ENCODE data around the gene AKR1E2.

The AKR1E2 gene

GRCh38 chr10:4790045-4790444 lies 36.0 kb upstream of the AKR1E2 start:
- FAIRE-seq (no peak), DNase-seq (ENCODE audit: insufficient read length, low spot score) (no peak)
- TF ChIP-seq POLR2AphosphoS5 (IDR thresholded peaks at IDR 0.05; ENCODE audit: low read depth, low read length) = no peak
- TF ChIP-seq SPI1 (IDR thresholded peaks at IDR 0.05; ENCODE audit: low read depth, low read length) = no peak
- no peak for TF ChIP-seq POLR2A (IDR thresholded peaks at IDR 0.05; ENCODE audit: low read depth, low read length)
- TF ChIP-seq POU2F2 (IDR thresholded peaks at IDR 0.05; ENCODE audit: low read depth, low read length) = no peak
- TF ChIP-seq TAF1 (IDR thresholded peaks at IDR 0.05; ENCODE audit: low read depth, low read length) = no peak
- no peak for TF ChIP-seq PAX5 (IDR thresholded peaks at IDR 0.05; ENCODE audit: insufficient read depth, low read length, severe bottlenecking)

GRCh38 chr10:4790922-4791321 lies 35.1 kb upstream of the AKR1E2 start:
- FAIRE-seq = no peak
- TF ChIP-seq POU2F2 (IDR thresholded peaks at IDR 0.05; ENCODE audit: low read depth, low read length) (no peak), SPI1 (IDR thresholded peaks at IDR 0.05; ENCODE audit: low read depth, low read length) (no peak), PAX5 (IDR thresholded peaks at IDR 0.05; ENCODE audit: insufficient read depth, low read length, severe bottlenecking) (no peak), POLR2AphosphoS5 (IDR thresholded peaks at IDR 0.05; ENCODE audit: low read depth, low read length) (no peak), POLR2A (IDR thresholded peaks at IDR 0.05; ENCODE audit: low read depth, low read length) (no peak), TAF1 (IDR thresholded peaks at IDR 0.05; ENCODE audit: low read depth, low read length) (no peak)
- no peak for DNase-seq (ENCODE audit: insufficient read length, low spot score)

- TF ChIP-seq PAX5 (IDR thresholded peaks at IDR 0.05; ENCODE audit: insufficient read depth, low read length, severe bottlenecking) (no peak), TAF1 (IDR thresholded peaks at IDR 0.05; ENCODE audit: low read depth, low read length) (no peak), POU2F2 (IDR thresholded peaks at IDR 0.05; ENCODE audit: low read depth, low read length) (no peak), POLR2A (IDR thresholded peaks at IDR 0.05; ENCODE audit: low read depth, low read length) (no peak), POLR2AphosphoS5 (IDR thresholded peaks at IDR 0.05; ENCODE audit: low read depth, low read length) (no peak), SPI1 (IDR thresholded peaks at IDR 0.05; ENCODE audit: low read depth, low read length) (no peak)
Observed at GRCh38 chr10:4792381-4792780, 33.6 kb upstream of the AKR1E2 start.

DNA sequence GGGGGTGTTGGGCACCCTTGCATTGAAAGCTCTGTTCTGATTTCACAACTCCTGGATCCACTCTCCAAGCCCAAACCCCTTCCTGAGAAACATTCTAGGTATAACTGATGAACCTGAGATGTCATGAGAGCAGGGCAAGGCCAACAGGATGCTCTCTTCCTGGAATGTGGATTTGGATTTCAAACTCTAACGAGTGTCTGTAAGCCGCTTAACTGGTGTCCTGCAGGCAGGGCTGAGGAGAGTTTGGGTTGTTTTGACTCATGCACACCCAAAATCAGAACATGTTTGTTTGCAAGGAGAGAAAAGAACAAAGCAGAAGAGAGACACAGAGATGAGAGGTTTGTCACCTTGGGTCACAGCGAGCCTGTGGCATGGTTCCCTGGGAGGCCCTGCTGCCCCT lies 24.6 kb upstream of the AKR1E2 start:
- TF ChIP-seq PAX5 (IDR thresholded peaks at IDR 0.05; ENCODE audit: insufficient read depth, low read length, severe bottlenecking) (no peak), POLR2AphosphoS5 (IDR thresholded peaks at IDR 0.05; ENCODE audit: low read depth, low read length) (no peak), SPI1 (IDR thresholded peaks at IDR 0.05; ENCODE audit: low read depth, low read length) (no peak), POLR2A (IDR thresholded peaks at IDR 0.05; ENCODE audit: low read depth, low read length) (no peak), POU2F2 (IDR thresholded peaks at IDR 0.05; ENCODE audit: low read depth, low read length) (no peak), TAF1 (IDR thresholded peaks at IDR 0.05; ENCODE audit: low read depth, low read length) (no peak)
- no peak for FAIRE-seq

More at GRCh38 chr10:4792381-4792780, 33.6 kb upstream of the AKR1E2 start:
- DNase-seq (ENCODE audit: insufficient read length, low spot score) = no peak
- no peak for FAIRE-seq

DNA sequence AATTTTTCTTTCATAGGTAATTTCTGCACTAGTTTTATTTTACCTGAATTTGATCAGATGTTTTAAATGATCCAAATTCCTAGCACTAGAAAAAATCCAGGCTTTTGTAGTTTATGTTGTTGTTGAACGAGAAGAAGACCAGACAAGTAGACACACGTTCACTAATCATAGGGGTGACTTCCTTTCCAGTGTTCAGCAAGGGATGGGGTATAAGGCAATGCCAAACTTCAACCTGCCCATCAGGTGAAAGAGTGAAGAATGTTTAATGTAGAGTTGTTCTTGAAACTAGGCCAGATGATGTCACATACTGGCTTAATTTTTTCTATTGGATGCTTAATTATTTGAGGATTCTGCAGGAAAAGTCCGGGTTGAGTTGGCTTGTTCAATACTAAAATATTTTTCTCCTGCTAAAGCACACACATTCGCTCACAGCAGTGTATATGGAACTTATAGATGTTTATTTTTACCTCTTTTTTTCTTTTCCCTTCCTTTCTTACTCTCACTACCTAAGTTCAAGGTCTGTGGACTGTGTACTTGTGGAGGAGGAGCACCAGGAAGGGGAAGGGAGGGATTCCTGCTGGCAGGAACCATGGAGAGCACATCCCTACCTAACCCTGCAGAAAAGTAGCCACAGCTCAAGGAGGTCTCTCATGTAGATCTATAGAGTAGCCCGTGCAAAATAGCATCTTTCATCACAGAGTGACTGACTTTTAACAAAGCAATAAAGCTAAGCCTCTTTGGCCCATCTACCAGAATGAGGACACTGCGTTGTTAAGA lies 23.1 kb upstream of the AKR1E2 start:
- FAIRE-seq (no peak), DNase-seq (ENCODE audit: insufficient read length, low spot score) (no peak)
- TF ChIP-seq POU2F2 (IDR thresholded peaks at IDR 0.05; ENCODE audit: low read depth, low read length) (no peak), POLR2A (IDR thresholded peaks at IDR 0.05; ENCODE audit: low read depth, low read length) (no peak), SPI1 (IDR thresholded peaks at IDR 0.05; ENCODE audit: low read depth, low read length) (no peak), POLR2AphosphoS5 (IDR thresholded peaks at IDR 0.05; ENCODE audit: low read depth, low read length) (no peak), PAX5 (IDR thresholded peaks at IDR 0.05; ENCODE audit: insufficient read depth, low read length, severe bottlenecking) (no peak), TAF1 (IDR thresholded peaks at IDR 0.05; ENCODE audit: low read depth, low read length) (no peak)

More for the DNA sequence above, 24.6 kb upstream of the AKR1E2 start:
- no peak for DNase-seq (ENCODE audit: insufficient read length, low spot score)

- TF ChIP-seq POLR2A (IDR thresholded peaks at IDR 0.05; ENCODE audit: low read depth, low read length) = no peak
- TF ChIP-seq SPI1 (IDR thresholded peaks at IDR 0.05; ENCODE audit: low read depth, low read length) = no peak
- TF ChIP-seq TAF1 (IDR thresholded peaks at IDR 0.05; ENCODE audit: low read depth, low read length) = no peak
- TF ChIP-seq PAX5 (IDR thresholded peaks at IDR 0.05; ENCODE audit: insufficient read depth, low read length, severe bottlenecking) = no peak
- no peak for TF ChIP-seq POU2F2 (IDR thresholded peaks at IDR 0.05; ENCODE audit: low read depth, low read length)
- TF ChIP-seq POLR2AphosphoS5 (IDR thresholded peaks at IDR 0.05; ENCODE audit: low read depth, low read length) = no peak
- no peak for FAIRE-seq
- no peak for DNase-seq (ENCODE audit: insufficient read length, low spot score)
Observed at GRCh38 chr10:4803822-4804221, 22.2 kb upstream of the AKR1E2 start.

GRCh38 chr10:4804465-4804864 lies 21.5 kb upstream of the AKR1E2 start:
- TF ChIP-seq POLR2A (IDR thresholded peaks at IDR 0.05; ENCODE audit: low read depth, low read length) (no peak), POU2F2 (IDR thresholded peaks at IDR 0.05; ENCODE audit: low read depth, low read length) (no peak), SPI1 (IDR thresholded peaks at IDR 0.05; ENCODE audit: low read depth, low read length) (no peak), POLR2AphosphoS5 (IDR thresholded peaks at IDR 0.05; ENCODE audit: low read depth, low read length) (no peak), TAF1 (IDR thresholded peaks at IDR 0.05; ENCODE audit: low read depth, low read length) (no peak), PAX5 (IDR thresholded peaks at IDR 0.05; ENCODE audit: insufficient read depth, low read length, severe bottlenecking) (no peak)
- DNase-seq (ENCODE audit: insufficient read length, low spot score) = no peak
- no peak for FAIRE-seq

DNA sequence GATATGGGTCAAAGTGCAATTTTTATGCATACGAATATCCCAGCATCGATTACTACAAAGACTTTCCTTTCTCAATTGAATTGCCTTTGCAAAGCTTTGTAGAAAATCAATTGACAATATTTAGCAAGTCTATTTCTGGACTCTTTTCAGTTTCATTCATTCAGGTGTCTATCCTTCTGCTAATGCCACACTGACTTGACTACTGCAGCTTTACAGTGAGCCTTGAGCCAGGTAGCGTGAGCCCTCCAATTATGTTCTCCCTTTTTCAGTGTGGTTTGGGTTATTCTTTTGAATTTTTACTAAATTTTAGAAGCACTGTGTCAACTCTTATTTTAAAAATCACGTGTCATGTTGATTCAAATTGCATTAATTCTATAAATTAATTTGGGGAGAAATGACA lies 19.5 kb upstream of the AKR1E2 start:
- TF ChIP-seq PAX5 (IDR thresholded peaks at IDR 0.05; ENCODE audit: insufficient read depth, low read length, severe bottlenecking) (no peak), SPI1 (IDR thresholded peaks at IDR 0.05; ENCODE audit: low read depth, low read length) (no peak), POU2F2 (IDR thresholded peaks at IDR 0.05; ENCODE audit: low read depth, low read length) (no peak), POLR2A (IDR thresholded peaks at IDR 0.05; ENCODE audit: low read depth, low read length) (no peak), TAF1 (IDR thresholded peaks at IDR 0.05; ENCODE audit: low read depth, low read length) (no peak), POLR2AphosphoS5 (IDR thresholded peaks at IDR 0.05; ENCODE audit: low read depth, low read length) (no peak)
- DNase-seq (ENCODE audit: insufficient read length, low spot score) (no peak), FAIRE-seq (no peak)

GRCh38 chr10:4807761-4808507 lies 18.1 kb upstream of the AKR1E2 start:
- no peak for TF ChIP-seq TAF1 (IDR thresholded peaks at IDR 0.05; ENCODE audit: low read depth, low read length)
- no peak for TF ChIP-seq PAX5 (IDR thresholded peaks at IDR 0.05; ENCODE audit: insufficient read depth, low read length, severe bottlenecking)
- TF ChIP-seq SPI1 (IDR thresholded peaks at IDR 0.05; ENCODE audit: low read depth, low read length) = no peak
- no peak for TF ChIP-seq POU2F2 (IDR thresholded peaks at IDR 0.05; ENCODE audit: low read depth, low read length)
- DNase-seq (ENCODE audit: insufficient read length, low spot score) (no peak), FAIRE-seq (no peak)

Measured in GM12891 (cell line).